ENCODE measurements around the gene SLC26A9. TPM values are rescaled to one million over a fixed set of nuclear protein-coding genes. Genes with fewer than 3 reads are reported as not detected.

The SLC26A9 gene
- total and polyA plus RNA-seq, 2 donors (not counting 1 experiment from before 2014, with no cell fraction given): not detected

GRCh38 chr1:205949753-205950152, 6.5 kb upstream of the SLC26A9 start:
- DNase-seq (no peak), ATAC-seq (ENCODE audit: low read depth) (no peak)
- no peak for TF ChIP-seq CTCF (IDR thresholded peaks at IDR 0.05)
- no peak for TF ChIP-seq EZH2 (IDR thresholded peaks at IDR 0.05; ENCODE audit: borderline replicate concordance, insufficient read depth, low read depth, low read length, poor library complexity, severe bottlenecking)
- Histone ChIP-seq H3K27me3 (replicated peaks in 1 of 4; ENCODE audit: control extremely low read depth in 1 of 4, control insufficient read depth in 3 of 4, insufficient read depth in 4 of 4, low read length in 3 of 4) (no peaks in the 10 kb centered on the region), H3K36me3 (replicated peaks in 1 of 2; ENCODE audit: control extremely low read depth in 1 of 2, control insufficient read depth in 1 of 2, extremely low read depth in 1 of 2, insufficient read depth in 2 of 2, low read length in 1 of 2) (no peaks in the 10 kb centered on the region), H3K4me2 (replicated peaks; ENCODE audit: low read depth, low read length, poor library complexity, severe bottlenecking) (no peak overlapping the region), H2AFZ (ENCODE audit: insufficient read depth, low read depth, low read length, poor library complexity, severe bottlenecking) (no peak overlapping the region), H3K9ac (ENCODE audit: low read length) (no peak overlapping the region), H3K9me3 (ENCODE audit: control extremely low read depth in 1 of 3, control insufficient read depth in 2 of 3, insufficient read depth in 1 of 3, low read length in 2 of 3) (no peaks in the 10 kb centered on the region), H3K4me3 (ENCODE audit: control extremely low read depth in 1 of 5, extremely low read depth in 1 of 5, insufficient read depth in 1 of 5, low read depth in 2 of 5, low read length in 4 of 5) (no peak overlapping the region), H3K27ac (ENCODE audit: low read length in 2 of 2) (no peak overlapping the region), H4K20me1 (ENCODE audit: control insufficient read depth, insufficient read depth, low read length, poor library complexity, severe bottlenecking) (no peaks in the 10 kb centered on the region), H3K4me1 (ENCODE audit: control insufficient read depth in 2 of 2, insufficient read depth in 2 of 2, low read length in 2 of 2) (no peaks in the 10 kb centered on the region), H3K79me2 (ENCODE audit: control insufficient read depth, insufficient read depth, low read length) (no peaks in the 10 kb centered on the region)
- Mint-ChIP-seq H3K27me3 (peaks cover 16% of the 10 kb centered on the region), H3K4me1 (no peaks in the 10 kb centered on the region), H3K4me3 (no peak overlapping the region), H3K9me3 (ENCODE audit: insufficient read depth) (no peaks in the 10 kb centered on the region), H3K27ac (no peak overlapping the region)
- 100% methylated on average over 1 of the region's 1 CpG for WGBS (ENCODE audit: insufficient coverage)
- intact Hi-C loops (cut with micrococcal nuclease): no loop called here
- ChIA-PET CTCF (no interaction called here), POLR2A (no interaction called here)

DNA sequence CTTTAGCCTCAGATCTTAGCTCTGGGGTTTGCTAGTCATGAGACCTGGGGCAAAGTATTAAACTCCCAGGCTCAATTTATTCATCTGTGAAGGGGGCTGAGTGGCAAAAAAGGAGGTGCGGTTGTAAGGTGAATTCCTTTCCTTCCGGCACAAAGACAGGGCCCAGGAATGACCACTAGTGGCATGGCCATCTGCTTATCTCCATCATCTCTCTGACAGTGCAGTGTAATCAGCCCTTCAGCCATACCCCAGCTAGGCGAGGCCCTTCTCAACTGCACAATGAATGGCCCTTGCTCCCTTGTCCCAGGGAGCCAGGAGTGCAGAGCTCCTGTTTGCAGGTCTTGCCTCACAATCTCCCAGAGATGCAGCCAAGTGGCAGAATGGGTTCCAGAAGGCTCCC, 5.6 kb upstream of the SLC26A9 start:
- H3K4me1 Mint-ChIP-seq: no peaks in the 10 kb centered on the region
- CTCF ChIA-PET: no interaction called here

More for the DNA sequence above, 5.6 kb upstream of the SLC26A9 start:
- H2AFZ ChIP-seq (ENCODE audit: insufficient read depth, low read depth, low read length, poor library complexity, severe bottlenecking): no peak overlapping the region
- TF ChIP-seq EZH2 (IDR thresholded peaks at IDR 0.05; ENCODE audit: borderline replicate concordance, insufficient read depth, low read depth, low read length, poor library complexity, severe bottlenecking): no peak
- TF ChIP-seq CTCF (IDR thresholded peaks at IDR 0.05): no peak
- H3K4me3 ChIP-seq (ENCODE audit: control extremely low read depth in 1 of 5, extremely low read depth in 1 of 5, insufficient read depth in 1 of 5, low read depth in 2 of 5, low read length in 4 of 5): no peak overlapping the region
- no peaks in the 10 kb centered on the region for H3K36me3 ChIP-seq (replicated peaks in 1 of 2; ENCODE audit: control extremely low read depth in 1 of 2, control insufficient read depth in 1 of 2, extremely low read depth in 1 of 2, insufficient read depth in 2 of 2, low read length in 1 of 2)
- intact Hi-C loops (cut with micrococcal nuclease): no loop called here
- H3K27ac ChIP-seq (ENCODE audit: low read length in 2 of 2): no peak overlapping the region
- Mint-ChIP-seq H3K27ac (no peak overlapping the region), H3K9me3 (ENCODE audit: insufficient read depth) (no peaks in the 10 kb centered on the region), H3K4me3 (no peak overlapping the region), H3K27me3 (peaks cover 20% of the 10 kb centered on the region)
- H3K4me2 ChIP-seq (replicated peaks; ENCODE audit: low read depth, low read length, poor library complexity, severe bottlenecking): no peak overlapping the region
- ATAC-seq (ENCODE audit: low read depth) (no peak), DNase-seq (no peak)
- H3K9me3 ChIP-seq (ENCODE audit: control extremely low read depth in 1 of 3, control insufficient read depth in 2 of 3, insufficient read depth in 1 of 3, low read length in 2 of 3): no peaks in the 10 kb centered on the region
- whole genome bisulfite sequencing (ENCODE audit: insufficient coverage): 100% methylated on average over 3 of the region's 3 CpGs
- POLR2A ChIA-PET: no interaction called here
- peaks cover 0 to under 1% (median 0%) of the 10 kb centered on the region in 4 experiments for H3K27me3 ChIP-seq (replicated peaks in 1 of 4; ENCODE audit: control extremely low read depth in 1 of 4, control insufficient read depth in 3 of 4, insufficient read depth in 4 of 4, low read length in 3 of 4)
- H4K20me1 ChIP-seq (ENCODE audit: control insufficient read depth, insufficient read depth, low read length, poor library complexity, severe bottlenecking): no peaks in the 10 kb centered on the region
- no peak overlapping the region for H3K9ac ChIP-seq (ENCODE audit: low read length)
- no peaks in the 10 kb centered on the region for H3K4me1 ChIP-seq (ENCODE audit: control insufficient read depth in 2 of 2, insufficient read depth in 2 of 2, low read length in 2 of 2)
- H3K79me2 ChIP-seq (ENCODE audit: control insufficient read depth, insufficient read depth, low read length): no peaks in the 10 kb centered on the region
